Measurements from ENCODE around the gene S100A3. TPM values are rescaled to one million over a fixed set of nuclear protein-coding genes. Genes with fewer than 3 reads are reported as not detected.

S100A3 gene
- total RNA-seq, 1 experiment from 2014 or later: 1.5 TPM

- no peak overlapping the region for H3K27ac ChIP-seq
- H3K79me2 ChIP-seq (ENCODE audit: low read depth): peaks cover 21% of the 10 kb centered on the region
- no peak for DNase-seq
- H3F3A ChIP-seq (ENCODE audit: insufficient read depth, low read depth): peaks cover 59% of the 10 kb centered on the region
- H3K4me1 ChIP-seq (replicated peaks; ENCODE audit: insufficient read depth): peaks cover 35% of the 10 kb centered on the region
- TF ChIP-seq EZH2 (IDR thresholded peaks at IDR 0.05; ENCODE audit: low read depth) (no peak), CTCF (conservative IDR thresholded peaks at IDR 0.05) (no peak)
- no peaks in the 10 kb centered on the region for H3K9me2 ChIP-seq (ENCODE audit: insufficient read depth)
- H3K36me3 ChIP-seq (ENCODE audit: low read depth): peaks cover 11% of the 10 kb centered on the region
- H3K4me2 ChIP-seq: no peak overlapping the region
- no peaks in the 10 kb centered on the region for H3K27me3 ChIP-seq (ENCODE audit: insufficient read depth, low read depth)
- no peak overlapping the region for H3K4me3 ChIP-seq
- peaks cover 10% of the 10 kb centered on the region for H4K20me1 ChIP-seq (ENCODE audit: insufficient read depth)
- H2AFZ ChIP-seq: no peak overlapping the region
- CTCF ChIA-PET: interaction anchor here (0.7 to 2.5 kb wide), 2 partner anchors 35 to 36 kb away, joined by 6 to 13 read pairs; no protein-coding TSS in a partner anchor
- intact Hi-C loops (cut with micrococcal nuclease; ENCODE audit: unreplicated experiment): loop anchor here (2.0 to 10.0 kb wide), 2 partner anchors 95 to 433 kb away; partner anchors contain the start of genes CREB3L4, S100A13 and SLC39A1
- H3K9me3 ChIP-seq (ENCODE audit: insufficient read depth, low read depth): no peaks in the 10 kb centered on the region
- POLR2A ChIA-PET (ENCODE audit: unreplicated experiment): interaction anchor here (0.5 to 2.5 kb wide), 5 partner anchors 16 to 1074 kb away, joined by 3 to 18 read pairs (median 5); no protein-coding TSS in a partner anchor
- no TSS peak for BruUV-seq (replicated peaks)
Observed at GRCh38 chr1:153531638-153532037, 17.4 kb downstream of the S100A3 start.

GRCh38 chr1:153527683-153528040 lies 21.4 kb downstream of the S100A3 start:
- POLR2A ChIA-PET (ENCODE audit: unreplicated experiment): no interaction called here

GRCh38 chr1:153527023-153527682 lies 21.9 kb downstream of the S100A3 start:
- ChIA-PET POLR2A (ENCODE audit: unreplicated experiment) (interaction anchor here (0.6 to 0.7 kb wide), 2 partner anchors 41 to 89 kb away, joined by 3 to 7 read pairs; partner anchors contain the start of gene S100A14), CTCF (no interaction called here)
- H3K27me3 ChIP-seq (ENCODE audit: insufficient read depth, low read depth): no peaks in the 10 kb centered on the region
- peaks cover 32% of the 10 kb centered on the region; the same call in 1 of the 2 replicates for H3F3A ChIP-seq (ENCODE audit: insufficient read depth, low read depth)
- no TSS peak for BruUV-seq (replicated peaks)
- no peak for TF ChIP-seq CTCF (conservative IDR thresholded peaks at IDR 0.05)
- TF ChIP-seq EZH2 (IDR thresholded peaks at IDR 0.05; ENCODE audit: low read depth): no peak
- no peak overlapping the region for H3K4me3 ChIP-seq
- no peak for DNase-seq
- H3K27ac ChIP-seq: no peak overlapping the region
- no peak overlapping the region for H3K4me2 ChIP-seq
- no peaks in the 10 kb centered on the region for H3K9me2 ChIP-seq (ENCODE audit: insufficient read depth)
- H3K4me1 ChIP-seq (replicated peaks; ENCODE audit: insufficient read depth): peaks cover 6% of the 10 kb centered on the region
- H2AFZ ChIP-seq: no peak overlapping the region
- no peaks in the 10 kb centered on the region for H3K36me3 ChIP-seq (ENCODE audit: low read depth)
- no peaks in the 10 kb centered on the region for H3K9me3 ChIP-seq (ENCODE audit: insufficient read depth, low read depth)
- no peaks in the 10 kb centered on the region for H3K79me2 ChIP-seq (ENCODE audit: low read depth)
- H4K20me1 ChIP-seq (ENCODE audit: insufficient read depth): no peaks in the 10 kb centered on the region
- intact Hi-C loops (cut with micrococcal nuclease; ENCODE audit: unreplicated experiment): no loop called here

More at GRCh38 chr1:153527683-153528040, 21.4 kb downstream of the S100A3 start:
- Histone ChIP-seq H3F3A (ENCODE audit: insufficient read depth, low read depth) (peaks cover 37% of the 10 kb centered on the region; the same call in 1 of the 2 replicates), H2AFZ (no peak overlapping the region), H3K4me3 (no peak overlapping the region), H3K27me3 (ENCODE audit: insufficient read depth, low read depth) (no peaks in the 10 kb centered on the region), H3K9me2 (ENCODE audit: insufficient read depth) (no peaks in the 10 kb centered on the region), H3K9me3 (ENCODE audit: insufficient read depth, low read depth) (no peaks in the 10 kb centered on the region), H3K36me3 (ENCODE audit: low read depth) (no peaks in the 10 kb centered on the region), H3K4me2 (no peak overlapping the region), H3K79me2 (ENCODE audit: low read depth) (no peaks in the 10 kb centered on the region), H4K20me1 (ENCODE audit: insufficient read depth) (no peaks in the 10 kb centered on the region), H3K4me1 (replicated peaks; ENCODE audit: insufficient read depth) (peaks cover 11% of the 10 kb centered on the region), H3K27ac (no peak overlapping the region)
- TF ChIP-seq EZH2 (IDR thresholded peaks at IDR 0.05; ENCODE audit: low read depth): no peak
- CTCF ChIA-PET: no interaction called here
- no peak for DNase-seq
- intact Hi-C loops (cut with micrococcal nuclease; ENCODE audit: unreplicated experiment): no loop called here
- BruUV-seq (replicated peaks): no TSS peak
